Kidney (tissue), 14 donors: ENCODE measurements around the gene CAPN15. TPM values are rescaled to one million over a fixed set of nuclear protein-coding genes. Genes with fewer than 3 reads are reported as not detected.

Experiments used
- DNase-seq, 5 donors: peaks; one replicate each; pipeline ENCODE4 v3.0.0-alpha.2; 2013 to 2020
- FAIRE-seq: peaks from 2 replicates; lab custom pipeline; 2012; peaks lifted over from hg19 to GRCh38; lab: Jason Lieb, UNC
- H3K27ac ChIP-seq, 2 donors: one replicate each; pipeline ENCODE4 v1.7.0; 2013; ENCODE audit warnings: low read depth in 2 of 2, low read length in 2 of 2, inconsistent platforms in 1 of 2
- H3K27me3 ChIP-seq: one replicate; pipeline ENCODE4 v1.7.1; 2013; ENCODE audit warnings: low read length, inconsistent platforms; ENCODE audit not compliant: control insufficient read depth, insufficient read depth
- H3K36me3 ChIP-seq, 3 donors: one replicate each; pipeline versions ENCODE4 v1.7.0 to v1.7.1; 2013; ENCODE audit warnings: low read length in 3 of 3, control low read depth in 1 of 3, inconsistent platforms in 1 of 3; ENCODE audit not compliant: insufficient read depth in 3 of 3, control insufficient read depth in 2 of 3
- H3K4me1 ChIP-seq, 3 donors: one replicate each; pipeline versions ENCODE4 v1.7.0 to v1.7.1; 2013; ENCODE audit warnings: low read length in 3 of 3, inconsistent platforms in 1 of 3, low read depth in 1 of 3; ENCODE audit not compliant: control insufficient read depth in 2 of 3, insufficient read depth in 2 of 3
- H3K4me3 ChIP-seq, 3 donors: one replicate each; pipeline versions ENCODE4 v1.7.0 to v1.8.1; 2013; ENCODE audit warnings: low read length in 3 of 3, control low read depth in 1 of 3, inconsistent platforms in 1 of 3
- H3K9ac ChIP-seq, 3 donors: one replicate each; pipeline versions ENCODE4 v1.7.0 to v1.7.1; 2013; ENCODE audit warnings: low read length in 3 of 3, control low read depth in 1 of 3, inconsistent platforms in 1 of 3
- H3K9me3 ChIP-seq, 3 donors: one replicate each; pipeline versions ENCODE4 v1.7.0 to v1.7.1; 2013; ENCODE audit warnings: low read length in 3 of 3, control low read depth in 1 of 3, inconsistent platforms in 1 of 3; ENCODE audit not compliant: control insufficient read depth in 2 of 3, insufficient read depth in 1 of 3
- CTCF ChIP-seq: IDR thresholded peaks from 3 replicates; pipeline ENCODE4 v1.5.1; 2012; ENCODE audit warnings: mild to moderate bottlenecking, moderate library complexity, borderline replicate concordance; ENCODE audit not compliant: insufficient read depth; ENCODE audit errors: extremely low read depth
- intact Hi-C: fragments of 100-400 bp; cut with DNase I; formaldehyde crosslinking; loops from one replicate; pipeline ENCODE4 v1.11.1; 2022
- polyA plus RNA-seq: library from polyadenylated mRNA; stranded (reverse); fragments of 350-450 nt; fragmentation: Illumina TruSeq; extraction: RNeasy Lipid Tissue Mini Kit (QIAGEN cat#74804); gene quantifications from one replicate; pipeline ENCODE4 v1.2.3, GENCODE V29; 2014; ENCODE audit warnings: low read depth, low replicate concordance; ENCODE audit not compliant: insufficient read depth
- total RNA-seq: library from RNA; stranded (reverse); fragmentation: NEBNext Ultra II Directional; extraction: Animal tissue kit (Norgen Biotek cat#: 25700); gene quantifications from one replicate; pipeline ENCODE4 v1.2.1, GENCODE V29; 2021
- donor health status: control.
- donor health status: control.
- donor health status: control.
- donor health status: control.
- donor health status: control.
- donor health status: DM: yes; HTN: yes; CAD: no.
- donor health status: Normal renal cell carcinoma (clear cell type).

The CAPN15 gene
- total and polyA plus RNA-seq, 2 donors from 2014 or later = 17.9 to 52.9 TPM

- H3K4me1 ChIP-seq = no peaks in the 10 kb centered on the region
- no peaks in the 10 kb centered on the region for H3K9me3 ChIP-seq
- no peak overlapping the region for H3K9ac ChIP-seq
- H3K27me3 ChIP-seq = no peaks in the 10 kb centered on the region
- peaks cover 2 to 46% (median 28%) of the 10 kb centered on the region in 3 donors for H3K36me3 ChIP-seq
- FAIRE-seq (no peak), DNase-seq (no peak)
- TF ChIP-seq CTCF = no peak
- no peak overlapping the region for H3K27ac ChIP-seq
- intact Hi-C loops = no loop called here
- no peak overlapping the region for H3K4me3 ChIP-seq
Measured at GRCh38 chr16:516301-516700, 11.2 kb upstream of the CAPN15 start.

- intact Hi-C loops = no loop called here
- TF ChIP-seq CTCF = no peak
- H3K9ac ChIP-seq = no peak overlapping the region
- FAIRE-seq (no peak), DNase-seq (peak in 1 of 5 donors; percentile 59)
- peaks cover 2 to 43% (median 26%) of the 10 kb centered on the region in 3 donors for H3K36me3 ChIP-seq
- no peaks in the 10 kb centered on the region for H3K27me3 ChIP-seq
- peaks cover 0 to under 1% (median 0%) of the 10 kb centered on the region in 3 donors for H3K4me1 ChIP-seq
- H3K4me3 ChIP-seq = no peak overlapping the region
- H3K27ac ChIP-seq = no peak overlapping the region
- H3K9me3 ChIP-seq = no peaks in the 10 kb centered on the region
Measured at GRCh38 chr16:518858-519257, 8.7 kb upstream of the CAPN15 start.

GRCh38 chr16:519425-519824 lies 8.1 kb upstream of the CAPN15 start:
- H3K9me3 ChIP-seq = no peaks in the 10 kb centered on the region
- H3K27me3 ChIP-seq = no peaks in the 10 kb centered on the region
- intact Hi-C loops = no loop called here
- FAIRE-seq (no peak), DNase-seq (peak in 1 of 5 donors; percentile 74)
- H3K4me3 ChIP-seq = no peak overlapping the region
- H3K9ac ChIP-seq = no peak overlapping the region
- H3K4me1 ChIP-seq = peaks cover 0 to 3% (median 0%) of the 10 kb centered on the region in 3 donors
- H3K36me3 ChIP-seq = peaks cover 2 to 43% (median 26%) of the 10 kb centered on the region in 3 donors
- no peak overlapping the region for H3K27ac ChIP-seq
- TF ChIP-seq CTCF = no peak
